Common myeloid progenitor, CD34-positive (primary cell): Measurements from ENCODE around the gene NUP188.

Experiments
- CTCF ChIA-PET: fragments of 350-600 bp; sonication (Branson Sonifier 250); formaldehyde crosslinking; loops from one replicate; lab custom pipeline; 2021; ENCODE audit warnings: antibody characterized with exemption; lab: Charles Lee
- POLR2A ChIA-PET: fragments of 350-600 bp; sonication (Branson Sonifier 250); formaldehyde crosslinking; loops from one replicate; lab custom pipeline; 2021; ENCODE audit warnings: antibody characterized with exemption; lab: Charles Lee
- DNase-seq, 3 donors: peaks; one replicate each; pipeline versions ENCODE4 v3.0.0 to v3.0.0-alpha.2; 2013
- H3K27ac ChIP-seq, 2 experiments: 1 replicate in 1 of 2; 2 replicates in 1 of 2; pipeline ENCODE4 v1.7.0; 2013; ENCODE audit warnings: inconsistent platforms in 2 of 2, low read length in 2 of 2, mild to moderate bottlenecking in 2 of 2, low read depth in 1 of 2, moderate library complexity in 1 of 2; ENCODE audit not compliant: severe bottlenecking in 2 of 2, insufficient read depth in 1 of 2, poor library complexity in 1 of 2
- H3K27me3 ChIP-seq, 5 experiments: replicated peaks in 2 of 5; 1 replicate in 3 of 5; 2 replicates in 2 of 5; pipeline versions ENCODE4 v1.6.1 to v1.7.0; 2013; ENCODE audit warnings: low read length in 4 of 5, mild to moderate bottlenecking in 2 of 5, moderate library complexity in 2 of 5, inconsistent platforms in 1 of 5; ENCODE audit not compliant: insufficient read depth in 5 of 5, control insufficient read depth in 4 of 5
- H3K36me3 ChIP-seq, 4 experiments: 1 replicate in 2 of 4; 2 replicates in 2 of 4; pipeline versions ENCODE4 v1.6.1 to v1.7.0; 2013; ENCODE audit warnings: low read length in 3 of 4, control low read depth in 1 of 4, mild to moderate bottlenecking in 1 of 4; ENCODE audit not compliant: control insufficient read depth in 4 of 4, insufficient read depth in 4 of 4
- H3K4me1 ChIP-seq, 4 experiments: 1 replicate in 3 of 4; 2 replicates in 1 of 4; pipeline versions ENCODE4 v1.6.1 to v1.7.1; 2013; ENCODE audit warnings: low read length in 3 of 4, mild to moderate bottlenecking in 3 of 4, control low read depth in 1 of 4, inconsistent platforms in 1 of 4, moderate library complexity in 1 of 4; ENCODE audit not compliant: control insufficient read depth in 4 of 4, insufficient read depth in 4 of 4; ENCODE audit errors: control extremely low read depth in 1 of 4
- H3K4me3 ChIP-seq, 7 experiments: 1 replicate in 4 of 7; 2 replicates in 3 of 7; pipeline versions ENCODE4 v1.5.1 to v1.7.0; 2013; ENCODE audit warnings: mild to moderate bottlenecking in 7 of 7, low read length in 6 of 7, moderate library complexity in 6 of 7, inconsistent platforms in 2 of 7, low read depth in 2 of 7, control low read depth in 1 of 7; ENCODE audit not compliant: insufficient read depth in 4 of 7, control insufficient read depth in 1 of 7; ENCODE audit errors: extremely low read depth in 1 of 7
- H3K9me3 ChIP-seq, 5 experiments: 1 replicate in 4 of 5; 2 replicates in 1 of 5; pipeline versions ENCODE4 v1.6.1 to v1.7.1; 2013; ENCODE audit warnings: low read length in 4 of 5, mild to moderate bottlenecking in 2 of 5, inconsistent platforms in 1 of 5, low read depth in 1 of 5, moderate library complexity in 1 of 5; ENCODE audit not compliant: control insufficient read depth in 4 of 5, insufficient read depth in 2 of 5; ENCODE audit errors: control extremely low read depth in 1 of 5
- WGBS: methylation state at CpG from one replicate; pipeline ENCODE4 v1.1.5; 2013; ENCODE audit not compliant: insufficient coverage; 5-methylcytosine and 5-hydroxymethylcytosine counted together

NUP188 gene

DNA sequence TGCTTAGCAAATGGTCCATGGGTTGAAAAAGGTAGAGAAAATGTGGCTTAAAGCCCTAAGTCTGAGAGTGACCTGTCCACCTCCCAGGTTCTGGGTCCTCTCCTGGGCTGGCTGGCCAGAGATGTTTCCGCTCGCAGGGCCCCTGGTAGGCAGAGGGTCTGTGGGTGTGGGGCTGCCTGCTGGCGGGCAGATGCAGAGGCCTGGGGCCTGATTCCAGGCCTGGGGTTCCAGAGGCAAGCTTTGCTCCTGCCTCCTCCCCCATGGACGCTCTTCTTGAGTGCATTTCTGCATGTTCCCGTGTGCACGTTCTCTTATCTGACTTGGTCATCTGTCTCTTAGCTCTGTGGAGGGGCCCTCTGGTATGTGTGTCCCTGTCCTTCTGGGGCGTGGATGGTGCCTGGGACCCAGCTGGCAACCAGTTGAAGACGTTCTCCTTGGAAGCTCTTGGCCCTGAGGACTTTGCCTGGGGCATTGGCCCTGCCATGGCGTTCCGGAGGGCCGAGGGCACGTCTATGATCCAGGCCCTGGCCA lies 92.7 kb downstream of the NUP188 start:
- 95% methylated on average over 9 of the region's 12 CpGs for WGBS
- H3K9me3 ChIP-seq: no peaks in the 10 kb centered on the region
- H3K4me3 ChIP-seq: no peak overlapping the region
- H3K36me3 ChIP-seq: peaks cover 6 to 33% (median 21%) of the 10 kb centered on the region in 4 experiments
- POLR2A ChIA-PET: no interaction called here
- H3K27ac ChIP-seq: peak overlapping the region in 1 of 2 experiments; percentile 31
- H3K27me3 ChIP-seq: no peaks in the 10 kb centered on the region
- no peak for DNase-seq
- peaks cover 2 to 25% (median 21%) of the 10 kb centered on the region in 4 experiments for H3K4me1 ChIP-seq
- CTCF ChIA-PET: interaction anchor here (1.4 kb wide), 1 partner anchor 9 kb away, joined by 4 read pairs; no protein-coding TSS in a partner anchor

DNA sequence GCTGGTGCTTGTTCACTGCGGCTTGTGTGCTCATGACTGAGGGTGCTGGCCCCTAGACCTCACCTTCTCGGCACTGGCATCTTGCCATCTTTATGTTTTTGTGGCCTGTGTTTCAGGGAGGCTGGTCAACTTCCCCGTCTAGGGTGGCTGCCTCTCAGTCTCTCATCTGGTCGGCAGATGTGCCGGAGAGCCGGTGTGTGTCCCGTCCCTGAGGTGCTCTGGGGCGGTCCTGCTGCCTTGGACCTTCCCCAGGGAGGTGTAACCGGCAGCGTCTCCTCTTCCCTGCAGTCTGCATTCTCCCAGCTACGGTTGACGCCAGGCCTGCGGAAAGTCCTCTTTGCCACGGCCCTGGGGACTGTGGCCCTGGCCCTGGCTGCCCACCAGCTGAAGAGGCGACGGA lies 94.5 kb downstream of the NUP188 start:
- POLR2A ChIA-PET: no interaction called here
- Histone ChIP-seq H3K27me3 (no peaks in the 10 kb centered on the region), H3K9me3 (no peaks in the 10 kb centered on the region), H3K27ac (no peak overlapping the region), H3K4me1 (peaks cover 2 to 17% (median 15%) of the 10 kb centered on the region in 4 experiments), H3K36me3 (peaks cover 6 to 40% (median 22%) of the 10 kb centered on the region in 4 experiments), H3K4me3 (no peak overlapping the region)
- 96% methylated on average over 13 of the region's 16 CpGs for WGBS
- no peak for DNase-seq
- CTCF ChIA-PET: interaction anchor here (0.6 kb wide), 1 partner anchor 511 kb away, joined by 3 read pairs; no protein-coding TSS in a partner anchor

DNA sequence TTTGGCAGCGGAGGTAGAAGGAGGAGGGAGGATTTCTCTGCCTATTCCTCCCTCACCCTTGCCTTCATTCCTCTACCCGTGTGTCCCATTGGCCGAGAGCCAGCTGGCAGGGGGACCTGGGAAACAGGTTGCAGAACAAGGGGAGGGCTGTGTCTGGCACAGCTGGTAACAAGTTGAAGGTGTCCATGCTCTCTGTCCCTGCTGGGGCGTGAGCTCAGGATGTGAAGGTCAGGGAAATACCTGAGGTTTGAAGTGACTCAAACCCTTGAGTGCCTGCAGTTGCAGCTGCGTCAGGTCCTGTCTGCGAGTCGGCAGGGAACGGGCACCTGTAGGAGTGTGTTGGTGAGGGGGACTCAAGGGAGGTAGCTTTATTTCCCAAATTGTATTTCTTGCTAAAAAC lies 105.1 kb downstream of the NUP188 start:
- Histone ChIP-seq H3K27me3 (no peaks in the 10 kb centered on the region), H3K36me3 (peaks cover 19 to 53% (median 36%) of the 10 kb centered on the region in 4 experiments), H3K27ac (no peak overlapping the region), H3K4me1 (no peaks in the 10 kb centered on the region), H3K4me3 (no peak overlapping the region), H3K9me3 (no peaks in the 10 kb centered on the region)
- WGBS: 100% methylated on average over 1 of the region's 8 CpGs
- no peak for DNase-seq
- CTCF ChIA-PET: no interaction called here
- POLR2A ChIA-PET: no interaction called here

DNA sequence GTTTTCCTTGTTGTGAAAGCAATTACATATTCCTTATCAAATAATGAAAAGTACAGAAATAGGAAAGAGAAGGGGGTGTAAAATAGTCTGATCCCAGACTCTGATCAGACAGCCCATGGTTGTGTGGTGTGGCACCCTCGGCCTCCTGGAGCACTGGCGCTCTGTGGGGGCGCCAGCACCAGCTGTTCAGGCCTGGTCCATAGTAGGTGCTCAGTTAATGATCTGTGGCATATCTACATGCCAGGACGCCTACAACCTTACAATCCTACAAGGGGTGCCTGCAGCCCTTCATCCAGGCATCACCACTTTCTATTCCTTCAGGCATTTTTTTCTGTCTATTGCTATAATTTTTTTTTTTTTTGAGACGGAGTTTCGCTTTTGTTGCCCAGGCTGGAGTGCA lies 105.5 kb downstream of the NUP188 start:
- Histone ChIP-seq H3K27ac (no peak overlapping the region), H3K27me3 (no peaks in the 10 kb centered on the region), H3K9me3 (no peaks in the 10 kb centered on the region), H3K4me3 (no peak overlapping the region), H3K36me3 (peaks cover 19 to 49% (median 34%) of the 10 kb centered on the region in 4 experiments), H3K4me1 (peaks cover 0 to 2% (median 0%) of the 10 kb centered on the region in 4 experiments)
- ChIA-PET POLR2A (no interaction called here), CTCF (no interaction called here)
- 100% methylated on average over 4 of the region's 6 CpGs for WGBS
- no peak for DNase-seq

DNA sequence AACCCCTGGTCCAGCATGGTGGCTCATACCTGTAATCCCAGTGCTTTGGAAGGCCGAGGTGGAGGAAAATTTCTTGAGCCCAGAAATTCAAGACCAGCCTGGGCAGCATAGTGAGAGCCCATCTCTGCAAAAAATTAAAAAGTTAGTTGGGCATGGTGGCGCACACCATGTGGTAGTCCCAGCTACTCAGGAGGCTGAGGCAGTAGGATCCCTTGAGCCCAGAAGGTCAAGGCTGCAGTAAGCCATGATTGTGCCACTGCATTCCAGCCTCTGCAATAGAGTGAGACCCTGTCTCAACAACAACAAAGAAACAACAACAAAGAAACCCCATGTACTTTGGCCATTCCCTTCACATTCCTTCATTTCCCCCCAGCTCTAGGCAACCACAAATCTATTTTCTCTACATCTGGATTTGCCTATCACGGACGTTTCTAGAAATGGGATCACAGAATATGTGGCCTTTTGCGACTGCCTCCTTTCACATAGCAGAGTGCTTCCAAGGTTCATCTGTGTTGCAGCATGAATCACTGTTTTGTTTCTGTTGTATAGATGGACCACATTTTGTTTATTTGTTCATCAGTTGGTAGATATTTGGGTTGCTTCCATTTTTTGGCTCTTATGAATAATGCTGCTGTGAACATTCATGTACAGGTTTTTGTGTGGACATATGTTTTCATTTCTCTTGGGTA lies 106.8 kb downstream of the NUP188 start:
- H3K27ac ChIP-seq: no peak overlapping the region
- ChIA-PET POLR2A (no interaction called here), CTCF (no interaction called here)
- H3K36me3 ChIP-seq: peaks cover 10 to 40% (median 25%) of the 10 kb centered on the region in 4 experiments
- peaks cover 0 to 7% (median 2%) of the 10 kb centered on the region in 4 experiments for H3K4me1 ChIP-seq
- DNase-seq: no peak
- no peaks in the 10 kb centered on the region for H3K27me3 ChIP-seq
- no peaks in the 10 kb centered on the region for H3K9me3 ChIP-seq
- 100% methylated on average over 5 of the region's 5 CpGs for WGBS
- H3K4me3 ChIP-seq: no peak overlapping the region
